Measurements from ENCODE around the gene LOXHD1.

The LOXHD1 gene, protein sequence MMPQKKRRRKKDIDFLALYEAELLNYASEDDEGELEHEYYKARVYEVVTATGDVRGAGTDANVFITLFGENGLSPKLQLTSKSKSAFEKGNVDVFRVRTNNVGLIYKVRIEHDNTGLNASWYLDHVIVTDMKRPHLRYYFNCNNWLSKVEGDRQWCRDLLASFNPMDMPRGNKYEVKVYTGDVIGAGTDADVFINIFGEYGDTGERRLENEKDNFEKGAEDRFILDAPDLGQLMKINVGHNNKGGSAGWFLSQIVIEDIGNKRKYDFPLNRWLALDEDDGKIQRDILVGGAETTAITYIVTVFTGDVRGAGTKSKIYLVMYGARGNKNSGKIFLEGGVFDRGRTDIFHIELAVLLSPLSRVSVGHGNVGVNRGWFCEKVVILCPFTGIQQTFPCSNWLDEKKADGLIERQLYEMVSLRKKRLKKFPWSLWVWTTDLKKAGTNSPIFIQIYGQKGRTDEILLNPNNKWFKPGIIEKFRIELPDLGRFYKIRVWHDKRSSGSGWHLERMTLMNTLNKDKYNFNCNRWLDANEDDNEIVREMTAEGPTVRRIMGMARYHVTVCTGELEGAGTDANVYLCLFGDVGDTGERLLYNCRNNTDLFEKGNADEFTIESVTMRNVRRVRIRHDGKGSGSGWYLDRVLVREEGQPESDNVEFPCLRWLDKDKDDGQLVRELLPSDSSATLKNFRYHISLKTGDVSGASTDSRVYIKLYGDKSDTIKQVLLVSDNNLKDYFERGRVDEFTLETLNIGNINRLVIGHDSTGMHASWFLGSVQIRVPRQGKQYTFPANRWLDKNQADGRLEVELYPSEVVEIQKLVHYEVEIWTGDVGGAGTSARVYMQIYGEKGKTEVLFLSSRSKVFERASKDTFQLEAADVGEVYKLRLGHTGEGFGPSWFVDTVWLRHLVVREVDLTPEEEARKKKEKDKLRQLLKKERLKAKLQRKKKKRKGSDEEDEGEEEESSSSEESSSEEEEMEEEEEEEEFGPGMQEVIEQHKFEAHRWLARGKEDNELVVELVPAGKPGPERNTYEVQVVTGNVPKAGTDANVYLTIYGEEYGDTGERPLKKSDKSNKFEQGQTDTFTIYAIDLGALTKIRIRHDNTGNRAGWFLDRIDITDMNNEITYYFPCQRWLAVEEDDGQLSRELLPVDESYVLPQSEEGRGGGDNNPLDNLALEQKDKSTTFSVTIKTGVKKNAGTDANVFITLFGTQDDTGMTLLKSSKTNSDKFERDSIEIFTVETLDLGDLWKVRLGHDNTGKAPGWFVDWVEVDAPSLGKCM (N-terminal part only)

DNA sequence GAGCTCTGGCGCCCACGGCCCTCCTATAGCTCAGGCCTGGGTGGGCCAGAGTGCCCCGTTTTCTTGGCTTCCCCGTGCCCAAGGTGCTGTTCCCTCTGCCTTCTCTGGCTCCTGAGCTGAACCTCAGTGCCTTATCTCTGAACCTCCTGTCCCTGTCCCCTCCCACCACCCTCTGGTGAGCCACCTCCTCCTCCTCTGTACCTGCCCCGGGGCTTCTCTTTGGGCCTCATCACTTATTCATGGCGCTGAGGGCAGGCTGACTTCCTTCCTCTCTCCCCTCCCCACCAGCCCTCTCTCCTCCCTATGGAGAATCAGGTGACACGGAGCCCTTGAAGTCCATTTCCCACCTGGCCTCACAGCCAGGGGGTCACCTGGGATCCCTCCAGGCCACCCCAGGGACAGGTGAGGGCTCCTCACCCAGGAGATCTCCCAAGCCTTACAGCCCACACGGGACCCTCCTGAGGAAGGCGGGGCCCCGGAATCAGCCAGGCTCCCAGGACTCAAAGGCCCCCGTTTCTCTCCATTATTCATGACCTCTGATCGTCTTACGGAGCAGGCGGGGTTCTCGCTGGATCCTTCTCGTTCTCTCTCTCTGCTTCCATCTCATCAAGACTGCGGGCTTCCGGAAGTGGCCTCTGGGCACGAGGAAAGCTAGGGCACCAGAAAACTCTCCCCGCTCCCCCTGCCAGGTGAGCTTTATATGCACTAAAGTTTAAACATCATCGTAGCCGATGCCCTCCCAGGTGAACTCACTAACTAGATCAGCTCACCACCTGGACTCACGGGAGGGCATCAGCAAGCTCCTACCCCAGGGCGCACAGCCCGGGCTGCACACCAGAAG is at the start of gene LOXHD1:
Gene LOXHD1 (minus strand): TSS at position 106 of the 841 bp plus-strand sequence. CDS start 187 bp downstream, outside the sequence.
- in situ Hi-C loops (cut with MboI; ENCODE audit: low sequenced_read_pairs): loop anchor here (10.0 kb wide), 2 partner anchors 383 to 513 kb away; no protein-coding TSS in a partner anchor

DNA sequence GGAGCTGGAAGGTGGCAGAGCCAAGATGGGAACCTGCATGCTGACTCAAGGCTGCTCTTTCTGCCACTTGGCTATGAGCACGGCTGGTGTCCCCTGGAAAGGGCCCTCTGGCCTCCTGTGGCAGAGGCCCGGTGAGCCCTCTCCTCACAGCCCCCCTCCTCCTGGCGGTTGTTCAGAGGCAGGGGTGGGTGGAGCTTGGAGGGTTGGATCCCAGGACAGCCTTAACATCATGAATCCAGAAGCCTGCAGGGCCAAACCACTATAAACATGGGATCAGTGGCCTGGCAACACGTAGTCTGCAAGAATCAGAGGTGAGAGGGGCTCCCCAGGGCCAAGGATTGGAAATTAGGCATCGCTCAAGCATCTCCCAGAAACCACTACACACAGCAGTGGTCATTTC is 48.5 kb upstream of the LOXHD1 start:
- in situ Hi-C loops (cut with MboI; ENCODE audit: low sequenced_read_pairs): no loop called here

DNA sequence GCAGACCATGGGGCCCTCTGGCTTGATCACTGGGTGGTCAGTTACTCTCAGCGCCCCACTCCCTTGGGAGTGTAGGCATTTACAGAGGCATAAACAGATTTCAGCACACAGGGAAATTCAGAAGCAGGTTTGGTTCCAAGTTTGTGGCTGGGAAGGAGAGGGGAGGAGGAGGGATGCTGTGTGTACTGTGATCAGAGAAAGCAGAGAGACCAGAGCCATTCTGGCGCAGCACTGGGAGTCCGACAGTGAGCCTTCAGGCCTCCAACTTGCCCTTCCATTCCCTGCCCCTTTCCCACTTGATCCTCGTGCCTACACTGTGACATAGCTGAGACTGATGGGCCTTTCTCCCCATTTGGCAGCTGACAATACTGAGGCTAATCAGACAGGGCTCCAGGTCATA is 47.8 kb upstream of the LOXHD1 start:
- in situ Hi-C loops (cut with MboI; ENCODE audit: low sequenced_read_pairs): no loop called here

DNA sequence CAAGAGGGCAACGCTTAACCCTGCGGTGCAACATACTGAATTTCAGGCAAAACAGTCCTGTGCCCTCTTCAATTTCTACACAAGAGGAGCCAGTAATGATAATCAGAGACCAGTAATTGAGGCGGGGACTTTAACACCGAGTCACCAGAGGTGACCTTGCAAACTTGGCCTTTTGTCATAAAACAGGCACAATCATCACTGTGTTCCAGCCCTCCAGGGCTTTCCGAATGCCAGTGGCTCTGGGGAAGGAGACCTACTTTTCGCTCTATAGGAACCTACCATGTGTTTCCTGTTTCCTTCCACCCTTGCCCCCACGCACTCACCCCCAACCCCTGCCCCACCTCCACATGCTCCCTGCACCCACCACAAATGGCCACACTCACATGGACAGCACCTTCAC is 47.2 kb upstream of the LOXHD1 start:
- in situ Hi-C loops (cut with MboI; ENCODE audit: low sequenced_read_pairs): no loop called here

DNA sequence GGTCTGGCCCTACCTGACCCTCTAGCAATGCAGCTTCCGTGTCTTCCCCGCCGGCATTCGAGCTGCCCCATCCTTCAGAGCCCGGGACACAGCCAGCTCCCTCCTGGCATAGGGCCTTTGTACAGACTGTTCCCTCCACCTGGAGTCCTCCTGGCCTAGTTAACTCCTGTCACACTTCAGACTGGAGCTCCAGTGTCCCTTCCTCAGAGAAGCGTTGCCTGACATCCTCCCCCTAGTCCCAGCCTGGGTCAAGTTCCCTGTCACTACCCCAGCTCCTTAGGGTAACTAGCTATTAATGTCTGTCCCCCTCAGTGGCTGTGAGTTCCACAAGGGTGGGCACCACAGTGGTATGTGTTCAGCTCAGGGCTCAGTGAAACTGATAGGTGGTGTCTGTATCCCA is 45.5 kb upstream of the LOXHD1 start:
- in situ Hi-C loops (cut with MboI; ENCODE audit: low sequenced_read_pairs): no loop called here

DNA sequence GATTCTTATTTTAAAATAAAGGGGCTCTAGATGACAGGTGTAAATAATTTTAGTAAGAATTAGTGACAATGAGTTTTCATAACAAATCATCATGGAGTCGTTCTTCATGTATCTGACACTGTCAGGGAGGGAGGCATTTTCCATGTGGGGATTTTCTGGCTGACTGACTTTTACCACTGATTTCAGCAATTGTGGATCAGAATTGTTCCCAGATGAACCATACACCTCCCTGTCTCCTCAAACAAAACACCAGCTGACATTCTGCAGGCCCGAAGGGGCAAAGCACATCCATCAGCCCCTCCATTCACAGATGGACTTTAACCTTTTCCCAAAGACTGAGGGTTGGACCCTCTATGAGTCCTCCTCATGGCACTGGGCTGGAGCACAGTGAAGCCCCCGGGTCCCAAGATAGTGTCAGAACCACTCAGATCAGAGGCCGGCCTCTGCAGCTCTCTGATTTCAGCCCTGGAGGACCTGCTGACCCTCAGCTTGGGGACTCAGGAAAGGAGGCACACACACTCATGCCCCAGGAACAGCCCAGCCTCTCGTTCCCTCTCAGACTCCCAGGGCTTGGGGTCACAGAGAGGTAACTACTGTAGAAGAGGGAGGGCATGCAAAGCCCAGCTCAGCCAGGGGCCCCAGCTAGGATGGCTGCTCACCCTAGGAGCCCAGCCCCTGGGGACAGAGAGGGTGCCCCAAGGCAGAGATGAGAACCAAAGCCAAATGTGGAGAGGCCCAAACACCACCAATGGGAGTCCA is 43.2 kb upstream of the LOXHD1 start:
- in situ Hi-C loops (cut with MboI; ENCODE audit: low sequenced_read_pairs): no loop called here

DNA sequence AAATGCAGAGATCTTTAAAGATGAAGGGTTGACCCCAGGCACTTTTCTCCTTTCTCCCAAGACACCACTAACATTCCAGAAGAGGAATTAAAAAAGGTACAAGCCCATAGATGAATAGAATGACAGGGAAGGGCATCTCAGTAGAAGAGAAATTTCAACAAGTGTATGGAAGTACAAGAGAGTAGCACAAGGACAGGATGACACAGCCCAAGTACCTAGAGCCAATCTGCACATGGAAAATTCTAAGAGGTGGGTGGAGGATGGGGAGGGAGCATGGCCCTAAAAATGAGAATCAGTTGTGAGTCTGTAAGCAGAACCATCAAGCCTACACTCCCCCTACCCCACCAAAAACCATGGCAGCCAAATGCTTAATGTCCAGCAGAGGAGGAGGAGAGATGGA is 39.7 kb upstream of the LOXHD1 start:
- in situ Hi-C loops (cut with MboI; ENCODE audit: low sequenced_read_pairs): no loop called here

DNA sequence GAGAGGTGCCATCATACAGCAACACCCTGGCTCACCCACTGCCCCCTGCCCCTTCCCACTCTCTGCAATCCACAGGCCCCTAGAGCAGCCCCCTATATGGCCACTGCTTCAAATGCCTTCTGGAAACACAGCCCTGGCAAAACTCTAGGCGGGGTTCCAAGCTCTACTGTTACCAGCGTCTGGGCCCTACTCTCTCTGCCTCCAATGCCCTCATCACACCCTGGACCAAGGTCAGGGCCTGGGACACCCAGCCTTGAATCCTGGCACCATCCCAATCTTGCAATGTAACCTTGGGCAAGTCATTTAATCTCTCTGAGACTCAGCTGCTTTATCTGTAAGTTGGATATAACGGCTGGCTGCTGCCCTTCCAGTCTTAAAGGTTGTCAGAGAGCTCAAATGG is 39.2 kb upstream of the LOXHD1 start:
- in situ Hi-C loops (cut with MboI; ENCODE audit: low sequenced_read_pairs): no loop called here

DNA sequence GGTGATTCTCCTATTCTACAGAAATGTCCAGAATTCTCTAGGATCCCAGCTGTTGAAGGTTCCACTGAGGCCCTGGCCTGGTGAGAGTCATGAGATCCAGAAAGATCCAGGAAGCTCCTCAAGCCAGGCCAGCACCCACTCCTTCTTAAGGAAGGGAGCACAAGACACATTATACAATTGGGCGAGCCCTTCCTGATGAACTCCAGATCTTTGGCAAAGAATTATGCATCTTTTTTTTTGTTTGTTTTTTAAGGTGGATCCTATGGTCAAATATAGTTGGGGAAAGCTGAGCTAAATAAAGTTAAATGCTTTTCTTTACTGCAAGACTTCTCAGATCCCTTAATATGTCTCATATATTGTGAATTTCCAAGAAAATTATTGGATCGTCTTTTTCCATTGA is 37.0 kb upstream of the LOXHD1 start:
- in situ Hi-C loops (cut with MboI; ENCODE audit: low sequenced_read_pairs): no loop called here

DNA sequence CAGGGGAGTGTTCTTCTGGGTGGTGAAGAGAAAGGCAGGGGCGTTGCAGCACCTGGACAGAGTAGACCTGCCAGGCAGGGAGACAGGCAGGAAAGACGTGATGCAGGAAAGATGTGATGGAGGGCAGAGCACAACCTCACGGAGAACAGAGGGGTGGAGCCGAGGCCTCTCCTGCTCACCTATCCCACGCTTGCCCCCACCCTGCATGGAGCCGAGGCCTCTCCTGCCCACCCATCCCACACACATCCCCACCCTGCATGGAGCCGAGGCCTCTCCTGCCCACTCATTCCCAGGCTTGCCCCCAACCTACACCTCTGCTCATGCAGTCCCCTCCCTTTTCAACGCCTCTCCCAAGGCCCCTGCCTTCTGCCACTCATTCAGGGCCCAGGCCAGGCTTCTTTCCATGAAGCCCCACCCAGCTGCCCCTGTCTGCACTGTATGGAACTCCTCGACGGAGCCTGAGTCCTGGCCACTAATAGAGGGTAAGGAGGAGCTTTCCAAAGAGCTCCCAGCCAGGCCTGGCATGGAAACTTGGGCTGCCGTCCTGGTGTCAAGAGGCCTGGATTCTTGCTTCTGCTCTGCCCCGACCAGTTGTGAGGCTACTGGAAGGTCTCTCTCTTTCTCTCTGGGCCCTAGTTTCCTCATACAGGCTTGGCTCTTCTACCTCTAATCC is 32.0 kb upstream of the LOXHD1 start:
- in situ Hi-C loops (cut with MboI; ENCODE audit: low sequenced_read_pairs): no loop called here

DNA sequence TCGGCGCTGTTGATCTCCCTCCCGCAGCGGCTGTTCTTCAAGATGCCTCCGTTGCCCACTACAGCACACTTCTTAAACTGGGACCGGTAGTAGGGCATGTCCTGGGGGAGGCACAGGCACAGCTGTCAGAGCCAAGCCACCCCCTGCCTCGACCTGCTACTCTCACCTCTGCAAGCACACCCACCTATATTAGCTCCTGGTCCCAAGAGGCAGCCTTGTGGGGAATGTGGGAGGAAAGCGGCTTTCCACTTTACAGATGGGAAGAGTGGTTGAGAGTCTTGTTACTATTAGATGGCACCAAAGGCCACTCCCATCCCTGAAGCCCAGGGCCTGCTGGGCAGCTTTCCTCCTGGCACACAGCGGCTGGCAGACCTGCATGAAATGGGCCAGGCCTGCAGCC is 29.2 kb upstream of the LOXHD1 start:
- in situ Hi-C loops (cut with MboI; ENCODE audit: low sequenced_read_pairs): no loop called here

DNA sequence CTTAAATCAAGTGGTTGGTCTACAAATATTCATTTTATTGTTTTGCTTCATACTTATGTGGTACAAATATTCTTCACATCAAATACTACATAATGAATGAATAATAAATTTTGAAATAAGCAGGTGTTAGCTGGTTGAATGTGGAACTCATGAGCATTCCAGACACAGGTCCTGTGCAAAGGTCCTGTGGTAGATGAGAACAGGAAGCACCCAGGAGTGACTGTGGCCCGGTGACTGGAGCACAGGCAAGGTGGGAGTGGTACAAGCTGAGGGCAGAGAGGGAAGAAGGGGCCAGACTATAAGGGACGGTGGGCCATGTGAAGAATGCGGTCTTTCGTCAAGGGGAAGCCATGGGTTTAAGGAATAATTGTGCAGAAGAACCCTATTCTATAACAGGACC is 26.2 kb upstream of the LOXHD1 start:
- in situ Hi-C loops (cut with MboI; ENCODE audit: low sequenced_read_pairs): no loop called here

DNA sequence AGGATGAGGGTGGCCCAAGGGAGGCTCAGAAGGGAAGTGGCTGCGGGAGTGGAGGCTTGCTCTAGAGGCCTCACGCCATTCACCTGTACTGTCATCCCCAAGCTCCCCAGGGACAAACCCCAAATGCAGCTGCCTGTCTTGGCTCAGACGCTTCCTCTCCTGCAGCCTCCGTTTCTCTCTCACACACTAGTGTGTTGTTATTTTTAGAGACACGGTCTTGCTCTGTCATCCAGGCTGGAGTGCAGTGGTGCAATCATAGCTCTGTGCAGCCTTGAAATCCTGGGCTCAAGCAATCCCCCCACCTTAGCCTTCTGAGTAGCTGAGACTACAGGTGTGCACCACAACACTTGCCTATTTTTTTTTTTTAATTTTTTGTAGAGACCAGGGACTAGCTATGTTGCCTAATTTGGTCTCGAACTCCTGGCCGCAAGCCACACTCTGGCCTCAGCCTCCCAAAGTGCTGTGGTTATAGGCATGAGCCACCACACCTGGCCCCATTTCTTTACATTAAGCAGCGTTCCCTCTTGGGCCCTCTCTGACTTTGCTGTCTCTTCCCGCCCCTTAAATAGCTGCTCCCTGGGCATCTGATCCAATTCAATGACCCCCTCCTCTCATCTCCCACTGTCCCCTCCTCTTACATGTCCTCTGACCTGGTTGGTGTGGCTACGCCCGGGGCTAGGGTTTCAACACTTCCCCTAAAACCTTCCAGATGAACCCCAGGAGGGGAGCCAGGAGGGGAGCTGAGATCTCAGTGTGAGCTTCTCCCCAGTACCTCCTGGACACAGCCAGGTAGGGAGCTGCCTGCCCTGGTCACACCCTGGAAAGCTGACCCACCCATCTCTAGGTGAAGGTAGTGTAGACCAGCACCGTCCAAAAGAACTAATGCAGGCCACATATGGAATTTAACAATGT is 24.0 kb upstream of the LOXHD1 start:
- in situ Hi-C loops (cut with MboI; ENCODE audit: low sequenced_read_pairs): no loop called here

DNA sequence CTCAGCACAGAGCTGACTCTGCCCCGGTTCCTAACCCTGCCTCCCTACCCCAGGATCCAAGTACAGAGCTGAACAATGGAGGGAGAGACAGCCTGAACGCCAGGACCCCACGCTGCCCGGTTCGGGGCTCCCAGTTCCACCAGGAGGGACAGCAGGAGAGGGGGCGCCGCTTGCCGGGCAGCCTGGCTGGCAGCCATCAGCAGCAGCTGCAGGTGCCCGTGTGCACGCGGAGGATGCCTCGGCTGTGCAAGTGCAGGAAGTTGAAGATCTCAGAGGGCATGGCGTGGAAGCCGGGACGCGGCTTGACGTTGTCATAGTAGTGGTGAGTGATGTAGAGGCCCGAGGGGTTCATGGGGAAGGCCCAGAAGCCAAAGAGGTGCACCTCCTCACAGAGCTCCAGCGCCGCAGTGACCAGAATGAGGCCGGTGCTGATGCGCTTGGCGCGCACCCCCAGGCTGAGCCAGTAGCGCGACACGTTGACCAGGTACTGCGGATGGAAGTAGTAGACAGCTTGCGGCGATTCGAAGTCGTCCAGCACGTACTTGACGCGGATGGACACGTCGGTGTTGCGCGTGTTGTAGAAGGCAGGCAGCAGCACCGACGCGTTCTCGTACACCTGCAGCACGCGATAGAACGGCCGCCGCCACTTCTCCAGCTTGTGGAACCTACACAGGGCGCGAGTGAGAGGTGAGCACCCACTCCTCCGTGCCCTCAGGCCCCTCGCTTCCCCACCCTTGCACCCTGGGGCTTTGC is 23.0 kb upstream of the LOXHD1 start:
- in situ Hi-C loops (cut with MboI; ENCODE audit: low sequenced_read_pairs): no loop called here

DNA sequence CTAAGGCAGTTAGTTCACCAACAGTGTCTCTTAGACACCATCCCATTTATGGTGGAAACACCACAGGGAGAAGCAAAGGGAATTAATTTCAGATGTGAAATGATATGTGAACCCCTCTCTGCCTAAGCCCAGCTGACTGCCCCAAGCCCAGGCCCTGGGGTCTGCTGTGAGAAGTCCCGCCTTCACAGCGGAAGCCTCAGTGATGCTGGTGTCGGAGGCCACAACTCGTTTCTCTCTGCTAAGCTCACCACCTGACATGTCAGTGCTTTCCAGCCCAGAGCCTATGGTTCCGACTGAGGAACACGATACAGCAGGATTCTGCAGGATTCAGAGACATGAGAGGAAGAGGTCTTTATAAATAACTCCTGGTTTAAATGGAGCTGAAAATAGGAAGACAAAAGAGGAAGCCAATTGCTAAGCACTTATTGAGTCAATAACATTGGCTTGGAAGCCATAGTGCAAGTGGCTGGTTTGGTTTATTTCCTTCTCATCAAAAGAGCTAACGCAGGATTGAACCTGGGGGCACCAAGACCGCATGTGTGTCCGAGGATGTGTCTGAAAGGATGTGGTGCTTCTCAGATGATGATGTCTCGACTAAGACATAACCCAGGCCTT is 21.9 kb upstream of the LOXHD1 start:
- in situ Hi-C loops (cut with MboI; ENCODE audit: low sequenced_read_pairs): no loop called here

DNA sequence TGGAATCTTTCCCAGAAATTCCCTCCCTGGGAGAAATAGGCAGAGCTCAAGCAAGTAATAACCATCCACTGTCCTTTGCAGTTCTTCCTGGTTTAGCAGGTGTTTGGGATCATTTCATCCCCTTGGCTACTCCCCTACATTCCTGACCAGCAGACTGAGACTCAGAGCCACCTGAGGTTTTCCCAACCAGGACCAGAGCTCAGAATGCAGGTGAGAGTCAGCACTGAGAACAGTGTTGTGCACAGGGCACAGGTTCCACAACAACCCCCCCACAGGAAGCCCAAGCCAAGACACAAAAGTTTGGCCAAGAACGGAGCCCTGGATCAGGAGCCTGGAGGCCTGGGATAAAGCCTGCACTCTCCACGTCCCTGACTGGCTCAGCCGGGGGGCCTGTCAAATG is 21.0 kb upstream of the LOXHD1 start:
- in situ Hi-C loops (cut with MboI; ENCODE audit: low sequenced_read_pairs): no loop called here

DNA sequence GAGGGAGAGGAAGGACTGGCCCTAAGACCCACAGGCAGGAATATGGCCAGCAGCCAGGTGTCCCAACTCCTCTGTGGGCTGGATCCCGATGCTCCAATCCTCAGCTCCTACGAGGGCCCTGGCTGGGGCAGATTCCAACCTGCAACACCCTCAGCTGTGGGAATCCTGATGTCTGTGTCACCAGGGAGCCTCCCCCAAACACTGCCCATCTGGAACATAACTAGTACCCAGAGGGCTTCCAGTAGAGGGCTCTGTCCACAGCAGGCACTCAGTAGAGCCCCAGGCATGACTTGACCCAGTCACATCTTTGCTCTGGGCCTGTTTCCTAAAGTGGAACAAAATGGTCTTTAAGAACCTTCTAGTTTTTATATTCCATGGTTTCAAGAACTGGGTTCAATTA is 20.6 kb upstream of the LOXHD1 start:
- in situ Hi-C loops (cut with MboI; ENCODE audit: low sequenced_read_pairs): no loop called here

Data from HL-60/S4 (cell line).